ENCODE measurements around the gene DOK7. TPM values are rescaled to one million over a fixed set of nuclear protein-coding genes. Genes with fewer than 3 reads are reported as not detected.
"Not testable (repeated sequence)": the region's sequence is repeated elsewhere in the genome, so short reads cannot be mapped to it uniquely, and the experiment has no call there.

Gene DOK7
- total RNA-seq, 1 experiment from 2014 or later, result not detected

GRCh38 chr4:3532751-3533422 lies 69.8 kb downstream of the DOK7 start:
- peaks cover 10% of the 10 kb centered on the region for H3K36me3 ChIP-seq (ENCODE audit: insufficient read depth, low read length, poor library complexity, severe bottlenecking)
- ChIA-PET CTCF (no interaction called here), POLR2A (ENCODE audit: low non-redundant PET) (no interaction called here)
- TF ChIP-seq EZH2 (IDR thresholded peaks at IDR 0.05; ENCODE audit: borderline replicate concordance, low read depth, low read length, poor library complexity, severe bottlenecking) (no peak), CTCF (conservative IDR thresholded peaks at IDR 0.05; ENCODE audit: low read depth, low read length) (no peak)
- no peak overlapping the region for H3K27ac ChIP-seq (ENCODE audit: low read depth, low read length, poor library complexity, severe bottlenecking)
- H3K4me3 ChIP-seq (ENCODE audit: low read depth, low read length, poor library complexity, severe bottlenecking), result peak overlapping the region; percentile 91
- H3K27me3 ChIP-seq (replicated peaks; ENCODE audit: insufficient read depth, low read depth, low read length, poor library complexity), result peaks cover 7% of the 10 kb centered on the region
- peaks cover 7% of the 10 kb centered on the region for H3K4me1 ChIP-seq (ENCODE audit: insufficient read depth, low read length, poor library complexity, severe bottlenecking)
- intact Hi-C loops (cut with micrococcal nuclease; ENCODE audit: unreplicated experiment), result no loop called here
- H3K9me3 ChIP-seq (ENCODE audit: low read depth, low read length, poor library complexity, severe bottlenecking), result no peaks in the 10 kb centered on the region
- DNase-seq (ENCODE audit: low spot score), result peak; percentile 17
- BruUV-seq (replicated peaks), result no TSS peak

- no TSS peak for BruUV-seq (replicated peaks)
- no peak overlapping the region for H3K4me3 ChIP-seq (ENCODE audit: low read depth, low read length, poor library complexity, severe bottlenecking)
- peaks cover 8% of the 10 kb centered on the region for H3K36me3 ChIP-seq (ENCODE audit: insufficient read depth, low read length, poor library complexity, severe bottlenecking)
- TF ChIP-seq CTCF (conservative IDR thresholded peaks at IDR 0.05; ENCODE audit: low read depth, low read length), result no peak
- CTCF ChIA-PET, result no interaction called here
- H3K4me1 ChIP-seq (ENCODE audit: insufficient read depth, low read length, poor library complexity, severe bottlenecking), result peaks cover 7% of the 10 kb centered on the region
- intact Hi-C loops (cut with micrococcal nuclease; ENCODE audit: unreplicated experiment), result no loop called here
- no peak for DNase-seq (ENCODE audit: low spot score)
- H3K27ac ChIP-seq (ENCODE audit: low read depth, low read length, poor library complexity, severe bottlenecking), result no peak overlapping the region
- H3K27me3 ChIP-seq (replicated peaks; ENCODE audit: insufficient read depth, low read depth, low read length, poor library complexity), result peaks cover 7% of the 10 kb centered on the region
- no peaks in the 10 kb centered on the region for H3K9me3 ChIP-seq (ENCODE audit: low read depth, low read length, poor library complexity, severe bottlenecking)
- POLR2A ChIA-PET (ENCODE audit: low non-redundant PET), result no interaction called here
Observed at GRCh38 chr4:3533423-3533820, 70.3 kb downstream of the DOK7 start.

- CTCF ChIA-PET; H3K4me3 ChIP-seq (ENCODE audit: low read depth, low read length, poor library complexity, severe bottlenecking); H3K36me3 ChIP-seq (ENCODE audit: insufficient read depth, low read length, poor library complexity, severe bottlenecking); DNase-seq (ENCODE audit: low spot score); BruUV-seq (replicated peaks); H3K27ac ChIP-seq (ENCODE audit: low read depth, low read length, poor library complexity, severe bottlenecking); H3K4me1 ChIP-seq (ENCODE audit: insufficient read depth, low read length, poor library complexity, severe bottlenecking); H3K27me3 ChIP-seq (replicated peaks; ENCODE audit: insufficient read depth, low read depth, low read length, poor library complexity); POLR2A ChIA-PET (ENCODE audit: low non-redundant PET); H3K9me3 ChIP-seq (ENCODE audit: low read depth, low read length, poor library complexity, severe bottlenecking); intact Hi-C loops (cut with micrococcal nuclease; ENCODE audit: unreplicated experiment): not testable (repeated sequence)
Observed at GRCh38 chr4:3535812-3536211, 72.7 kb downstream of the DOK7 start.

- H3K4me1 ChIP-seq (ENCODE audit: insufficient read depth, low read length, poor library complexity, severe bottlenecking); BruUV-seq (replicated peaks); H3K36me3 ChIP-seq (ENCODE audit: insufficient read depth, low read length, poor library complexity, severe bottlenecking); DNase-seq (ENCODE audit: low spot score); intact Hi-C loops (cut with micrococcal nuclease; ENCODE audit: unreplicated experiment); POLR2A ChIA-PET (ENCODE audit: low non-redundant PET); H3K4me3 ChIP-seq (ENCODE audit: low read depth, low read length, poor library complexity, severe bottlenecking); CTCF ChIA-PET; H3K9me3 ChIP-seq (ENCODE audit: low read depth, low read length, poor library complexity, severe bottlenecking); H3K27me3 ChIP-seq (replicated peaks; ENCODE audit: insufficient read depth, low read depth, low read length, poor library complexity); H3K27ac ChIP-seq (ENCODE audit: low read depth, low read length, poor library complexity, severe bottlenecking): not testable (repeated sequence)
Observed at GRCh38 chr4:3538906-3539305, 75.8 kb downstream of the DOK7 start.

GRCh38 chr4:3543415-3543814 lies 80.3 kb downstream of the DOK7 start:
- DNase-seq (ENCODE audit: low spot score); CTCF ChIA-PET; H3K4me1 ChIP-seq (ENCODE audit: insufficient read depth, low read length, poor library complexity, severe bottlenecking); H3K27me3 ChIP-seq (replicated peaks; ENCODE audit: insufficient read depth, low read depth, low read length, poor library complexity); H3K4me3 ChIP-seq (ENCODE audit: low read depth, low read length, poor library complexity, severe bottlenecking); POLR2A ChIA-PET (ENCODE audit: low non-redundant PET); BruUV-seq (replicated peaks); H3K9me3 ChIP-seq (ENCODE audit: low read depth, low read length, poor library complexity, severe bottlenecking); H3K27ac ChIP-seq (ENCODE audit: low read depth, low read length, poor library complexity, severe bottlenecking); H3K36me3 ChIP-seq (ENCODE audit: insufficient read depth, low read length, poor library complexity, severe bottlenecking); intact Hi-C loops (cut with micrococcal nuclease; ENCODE audit: unreplicated experiment): not testable (repeated sequence)

Data from A673 (cell line).